Measurements from ENCODE around the gene KCTD20.

Gene KCTD20

GRCh38 chr6:36484736-36485135 lies 41.9 kb downstream of the KCTD20 start:
- no peak overlapping the region for H3K4me3 ChIP-seq (ENCODE audit: low read length in 2 of 2)
- no peak overlapping the region for H3K4me2 ChIP-seq (ENCODE audit: insufficient read depth, low read length, poor library complexity, severe bottlenecking)
- H3K27ac ChIP-seq (replicated peaks; ENCODE audit: low read length) = no peak overlapping the region
- no peak overlapping the region for H4K8ac ChIP-seq (ENCODE audit: low read depth, low read length)
- DNase-seq (ENCODE audit: low spot score) = no peak
- no peaks in the 10 kb centered on the region for H3K27me3 ChIP-seq (ENCODE audit: control insufficient read depth in 3 of 3, insufficient read depth in 3 of 3, low read depth in 1 of 3, low read length in 3 of 3)
- no peak overlapping the region for H3K23ac ChIP-seq (ENCODE audit: low read depth, low read length, poor library complexity)
- no peaks in the 10 kb centered on the region for H3K9me3 ChIP-seq (replicated peaks in 1 of 2; ENCODE audit: control insufficient read depth in 2 of 2, insufficient read depth in 1 of 2, low read depth in 1 of 2, low read length in 2 of 2)
- no peak overlapping the region for H3K18ac ChIP-seq (ENCODE audit: low read length)
- H2AFZ ChIP-seq (ENCODE audit: low read length) = no peak overlapping the region
- no peak overlapping the region for H3K4ac ChIP-seq (ENCODE audit: low read length)
- H4K91ac ChIP-seq (ENCODE audit: low read depth, low read length, poor library complexity) = no peak overlapping the region
- no peaks in the 10 kb centered on the region for H3K4me1 ChIP-seq (ENCODE audit: control insufficient read depth in 2 of 2, insufficient read depth in 1 of 2, low read depth in 1 of 2, low read length in 2 of 2)
- H2BK5ac ChIP-seq (ENCODE audit: low read length) = no peak overlapping the region
- H3K79me1 ChIP-seq (ENCODE audit: low read depth, low read length) = no peaks in the 10 kb centered on the region
- peaks cover 15 to 91% of the 10 kb centered on the region in 2 donors for H3K36me3 ChIP-seq (replicated peaks in 1 of 2; ENCODE audit: control insufficient read depth in 2 of 2, insufficient read depth in 2 of 2, low read length in 2 of 2)
- H2BK12ac ChIP-seq (ENCODE audit: low read length) = no peak overlapping the region
- WGBS, 2 donors (ENCODE audit: extremely low coverage in 2 of 2, insufficient read length in 2 of 2, insufficient replicate concordance in 1 of 2) = no CpG with 5 or more reads among the region's 5 CpGs
- H2AK5ac ChIP-seq (ENCODE audit: low read depth, low read length) = no peak overlapping the region
- H3K9ac ChIP-seq (ENCODE audit: low read depth, low read length, poor library complexity) = no peak overlapping the region
- no peak overlapping the region for H2BK15ac ChIP-seq (ENCODE audit: low read length)
- H2BK120ac ChIP-seq (ENCODE audit: low read depth, low read length) = no peak overlapping the region
- no peak overlapping the region for H3K14ac ChIP-seq (ENCODE audit: low read length)

- H4K8ac ChIP-seq (ENCODE audit: low read depth, low read length) = no peak overlapping the region
- no CpG with 5 or more reads among the region's 1 CpG for WGBS, 2 donors (ENCODE audit: extremely low coverage in 2 of 2, insufficient read length in 2 of 2, insufficient replicate concordance in 1 of 2)
Observed at GRCh38 chr6:36487698-36488097, 44.9 kb downstream of the KCTD20 start.

GRCh38 chr6:36488221-36488620 lies 45.4 kb downstream of the KCTD20 start:
- Histone ChIP-seq H2BK120ac (ENCODE audit: low read depth, low read length) (no peak overlapping the region), H2BK5ac (ENCODE audit: low read length) (no peak overlapping the region), H3K9ac (ENCODE audit: low read depth, low read length, poor library complexity) (no peak overlapping the region), H3K4me3 (ENCODE audit: low read length in 2 of 2) (no peak overlapping the region), H3K14ac (ENCODE audit: low read length) (no peak overlapping the region), H3K18ac (ENCODE audit: low read length) (no peak overlapping the region), H3K4me2 (ENCODE audit: insufficient read depth, low read length, poor library complexity, severe bottlenecking) (no peak overlapping the region), H2AFZ (ENCODE audit: low read length) (no peak overlapping the region), H2BK15ac (ENCODE audit: low read length) (no peak overlapping the region), H2AK5ac (ENCODE audit: low read depth, low read length) (no peak overlapping the region), H3K4ac (ENCODE audit: low read length) (no peak overlapping the region), H3K4me1 (ENCODE audit: control insufficient read depth in 2 of 2, insufficient read depth in 1 of 2, low read depth in 1 of 2, low read length in 2 of 2) (peaks cover 1 to 6% of the 10 kb centered on the region in 2 donors), H3K36me3 (replicated peaks in 1 of 2; ENCODE audit: control insufficient read depth in 2 of 2, insufficient read depth in 2 of 2, low read length in 2 of 2) (peaks cover 9 to 78% of the 10 kb centered on the region in 2 donors), H4K8ac (ENCODE audit: low read depth, low read length) (no peak overlapping the region), H4K91ac (ENCODE audit: low read depth, low read length, poor library complexity) (no peak overlapping the region), H2BK12ac (ENCODE audit: low read length) (no peak overlapping the region), H3K9me3 (replicated peaks in 1 of 2; ENCODE audit: control insufficient read depth in 2 of 2, insufficient read depth in 1 of 2, low read depth in 1 of 2, low read length in 2 of 2) (no peaks in the 10 kb centered on the region), H3K27ac (replicated peaks; ENCODE audit: low read length) (no peak overlapping the region), H3K23ac (ENCODE audit: low read depth, low read length, poor library complexity) (no peak overlapping the region), H3K79me1 (ENCODE audit: low read depth, low read length) (no peaks in the 10 kb centered on the region), H3K27me3 (ENCODE audit: control insufficient read depth in 3 of 3, insufficient read depth in 3 of 3, low read depth in 1 of 3, low read length in 3 of 3) (no peaks in the 10 kb centered on the region)
- DNase-seq (ENCODE audit: low spot score) = no peak

More at GRCh38 chr6:36487698-36488097, 44.9 kb downstream of the KCTD20 start:
- Histone ChIP-seq H3K27ac (replicated peaks; ENCODE audit: low read length) (no peak overlapping the region), H3K79me1 (ENCODE audit: low read depth, low read length) (no peaks in the 10 kb centered on the region), H3K27me3 (ENCODE audit: control insufficient read depth in 3 of 3, insufficient read depth in 3 of 3, low read depth in 1 of 3, low read length in 3 of 3) (no peaks in the 10 kb centered on the region), H3K36me3 (replicated peaks in 1 of 2; ENCODE audit: control insufficient read depth in 2 of 2, insufficient read depth in 2 of 2, low read length in 2 of 2) (peaks cover 9 to 79% of the 10 kb centered on the region in 2 donors), H3K14ac (ENCODE audit: low read length) (no peak overlapping the region), H2BK15ac (ENCODE audit: low read length) (no peak overlapping the region), H2BK12ac (ENCODE audit: low read length) (no peak overlapping the region), H2BK120ac (ENCODE audit: low read depth, low read length) (no peak overlapping the region), H2AK5ac (ENCODE audit: low read depth, low read length) (no peak overlapping the region), H3K4me3 (ENCODE audit: low read length in 2 of 2) (no peak overlapping the region), H3K9ac (ENCODE audit: low read depth, low read length, poor library complexity) (no peak overlapping the region), H3K4me2 (ENCODE audit: insufficient read depth, low read length, poor library complexity, severe bottlenecking) (no peak overlapping the region), H4K91ac (ENCODE audit: low read depth, low read length, poor library complexity) (no peak overlapping the region), H3K23ac (ENCODE audit: low read depth, low read length, poor library complexity) (no peak overlapping the region), H2BK5ac (ENCODE audit: low read length) (no peak overlapping the region), H3K18ac (ENCODE audit: low read length) (no peak overlapping the region), H2AFZ (ENCODE audit: low read length) (no peak overlapping the region), H3K9me3 (replicated peaks in 1 of 2; ENCODE audit: control insufficient read depth in 2 of 2, insufficient read depth in 1 of 2, low read depth in 1 of 2, low read length in 2 of 2) (no peaks in the 10 kb centered on the region), H3K4me1 (ENCODE audit: control insufficient read depth in 2 of 2, insufficient read depth in 1 of 2, low read depth in 1 of 2, low read length in 2 of 2) (peaks cover 0 to 4% of the 10 kb centered on the region in 2 donors), H3K4ac (ENCODE audit: low read length) (no peak overlapping the region)
- no peak for DNase-seq (ENCODE audit: low spot score)

- Histone ChIP-seq H4K91ac (ENCODE audit: low read depth, low read length, poor library complexity) (no peak overlapping the region), H3K4ac (ENCODE audit: low read length) (no peak overlapping the region), H2AFZ (ENCODE audit: low read length) (no peak overlapping the region), H3K18ac (ENCODE audit: low read length) (no peak overlapping the region), H2AK5ac (ENCODE audit: low read depth, low read length) (no peak overlapping the region), H3K27me3 (ENCODE audit: control insufficient read depth in 3 of 3, insufficient read depth in 3 of 3, low read depth in 1 of 3, low read length in 3 of 3) (no peaks in the 10 kb centered on the region), H3K4me3 (ENCODE audit: low read length in 2 of 2) (no peak overlapping the region), H3K23ac (ENCODE audit: low read depth, low read length, poor library complexity) (no peak overlapping the region), H2BK120ac (ENCODE audit: low read depth, low read length) (no peak overlapping the region), H4K8ac (ENCODE audit: low read depth, low read length) (no peak overlapping the region), H2BK12ac (ENCODE audit: low read length) (no peak overlapping the region), H3K14ac (ENCODE audit: low read length) (no peak overlapping the region), H3K27ac (replicated peaks; ENCODE audit: low read length) (no peak overlapping the region), H3K4me1 (ENCODE audit: control insufficient read depth in 2 of 2, insufficient read depth in 1 of 2, low read depth in 1 of 2, low read length in 2 of 2) (peaks cover 10 to 14% of the 10 kb centered on the region in 2 donors), H3K9me3 (replicated peaks in 1 of 2; ENCODE audit: control insufficient read depth in 2 of 2, insufficient read depth in 1 of 2, low read depth in 1 of 2, low read length in 2 of 2) (no peaks in the 10 kb centered on the region), H3K9ac (ENCODE audit: low read depth, low read length, poor library complexity) (no peak overlapping the region), H2BK15ac (ENCODE audit: low read length) (no peak overlapping the region), H3K4me2 (ENCODE audit: insufficient read depth, low read length, poor library complexity, severe bottlenecking) (no peak overlapping the region), H3K36me3 (replicated peaks in 1 of 2; ENCODE audit: control insufficient read depth in 2 of 2, insufficient read depth in 2 of 2, low read length in 2 of 2) (peaks cover 9 to 80% of the 10 kb centered on the region in 2 donors), H3K79me1 (ENCODE audit: low read depth, low read length) (peaks cover 2% of the 10 kb centered on the region), H2BK5ac (ENCODE audit: low read length) (no peak overlapping the region)
- DNase-seq (ENCODE audit: low spot score) = no peak
- WGBS, 2 donors (ENCODE audit: extremely low coverage in 2 of 2, insufficient read length in 2 of 2, insufficient replicate concordance in 1 of 2) = no CpG with 5 or more reads among the region's 4 CpGs
Observed at GRCh38 chr6:36489426-36489825, 46.6 kb downstream of the KCTD20 start.
